Measurements from ENCODE around the gene ARL4C.

DNA sequence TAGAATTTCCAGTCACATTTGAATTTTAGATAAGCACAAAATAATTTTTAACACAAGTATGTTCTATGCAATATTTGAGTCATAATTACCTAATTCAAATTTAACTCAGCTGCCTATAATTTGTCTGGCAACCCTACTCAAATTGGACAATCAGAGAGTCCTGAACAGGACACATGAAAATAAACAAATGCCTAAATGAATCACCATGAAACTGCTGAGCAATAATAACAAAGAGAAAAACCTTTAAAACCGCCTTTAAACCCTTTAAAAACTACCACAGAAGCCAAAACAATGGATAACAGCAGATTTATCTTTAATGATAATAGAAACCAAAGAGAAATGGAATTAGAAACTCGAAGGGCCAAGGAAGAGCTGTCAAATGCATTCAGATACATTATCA is 39.5 kb downstream of the ARL4C start:
- TF ChIP-seq, protein P1, sequence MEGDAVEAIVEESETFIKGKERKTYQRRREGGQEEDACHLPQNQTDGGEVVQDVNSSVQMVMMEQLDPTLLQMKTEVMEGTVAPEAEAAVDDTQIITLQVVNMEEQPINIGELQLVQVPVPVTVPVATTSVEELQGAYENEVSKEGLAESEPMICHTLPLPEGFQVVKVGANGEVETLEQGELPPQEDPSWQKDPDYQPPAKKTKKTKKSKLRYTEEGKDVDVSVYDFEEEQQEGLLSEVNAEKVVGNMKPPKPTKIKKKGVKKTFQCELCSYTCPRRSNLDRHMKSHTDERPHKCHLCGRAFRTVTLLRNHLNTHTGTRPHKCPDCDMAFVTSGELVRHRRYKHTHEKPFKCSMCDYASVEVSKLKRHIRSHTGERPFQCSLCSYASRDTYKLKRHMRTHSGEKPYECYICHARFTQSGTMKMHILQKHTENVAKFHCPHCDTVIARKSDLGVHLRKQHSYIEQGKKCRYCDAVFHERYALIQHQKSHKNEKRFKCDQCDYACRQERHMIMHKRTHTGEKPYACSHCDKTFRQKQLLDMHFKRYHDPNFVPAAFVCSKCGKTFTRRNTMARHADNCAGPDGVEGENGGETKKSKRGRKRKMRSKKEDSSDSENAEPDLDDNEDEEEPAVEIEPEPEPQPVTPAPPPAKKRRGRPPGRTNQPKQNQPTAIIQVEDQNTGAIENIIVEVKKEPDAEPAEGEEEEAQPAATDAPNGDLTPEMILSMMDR (IDR thresholded peaks at IDR 0.05; ENCODE audit: poor library complexity), result no peak
- no peak for TF ChIP-seq EZH2phosphoT487 (IDR thresholded peaks at IDR 0.05; ENCODE audit: low read depth, severe bottlenecking, unreplicated experiment)

Data from hepatocyte (in vitro differentiated cells).